IMR-90 (cell line): ENCODE results near the gene CLEC11A. TPM values are rescaled to one million over a fixed set of nuclear protein-coding genes. Genes with fewer than 3 reads are reported as not detected.
"Not testable (repeated sequence)": the region's sequence is repeated elsewhere in the genome, so short reads cannot be mapped to it uniquely, and the experiment has no call there.

ENCODE experiments used
- ATAC-seq: fragments of 200-7000 bp; cut with Tn5 transposase; 2 replicates; pipeline ENCODE4 v1.9.1; 2020; ENCODE audit warnings: low read depth, mild to moderate bottlenecking, moderate library complexity
- BruUV-seq: library from RNA; stranded (reverse); fragments of 400-500 nt; replicated peaks from 2 replicates; lab custom pipeline; 2021; lab: Mats Ljungman, UMichigan
- CTCF ChIA-PET: fragments of 300-600 bp; formaldehyde crosslinking; extraction: SDS; loops from one replicate; lab custom pipeline; 2021; ENCODE audit warnings: antibody characterized with exemption; lab: Yijun Ruan, JAX
- POLR2A ChIA-PET: fragments of 300-600 bp; sonication (Branson Sonifier 250); formaldehyde crosslinking; loops from one replicate; lab custom pipeline; 2022; ENCODE audit warnings: antibody characterized with exemption; ENCODE audit not compliant: unreplicated experiment; lab: Charles Lee
- DNase-seq: peaks from one replicate; pipeline ENCODE4 v3.0.0; 2013
- H2AFZ ChIP-seq: replicated peaks from 2 replicates; pipeline ENCODE3; 2013; ENCODE audit warnings: low read length, mild to moderate bottlenecking; ENCODE audit not compliant: poor library complexity
- H2AK5ac ChIP-seq: 2 replicates; pipeline ENCODE4 v1.6.1; 2013; ENCODE audit warnings: low read depth, low read length, inconsistent platforms
- H2AK9ac ChIP-seq: replicated peaks from 2 replicates; pipeline ENCODE3; 2013; ENCODE audit warnings: mild to moderate bottlenecking, low read depth, low read length, moderate library complexity; ENCODE audit not compliant: poor library complexity
- H2BK120ac ChIP-seq: 2 replicates; pipeline ENCODE4 v1.6.1; 2013; ENCODE audit warnings: low read depth, low read length, inconsistent platforms
- H2BK15ac ChIP-seq: 3 replicates; pipeline ENCODE4 v1.6.1; 2013; ENCODE audit warnings: low read depth, low read length, inconsistent platforms
- H2BK20ac ChIP-seq: 2 replicates; pipeline ENCODE4 v1.6.1; 2013; ENCODE audit warnings: low read depth, mild to moderate bottlenecking, inconsistent platforms, low read length, moderate library complexity
- H2BK5ac ChIP-seq: 2 replicates; pipeline ENCODE4 v1.6.1; 2013; ENCODE audit warnings: mild to moderate bottlenecking, low read depth, low read length, inconsistent platforms; ENCODE audit not compliant: poor library complexity, severe bottlenecking
- H3K14ac ChIP-seq: replicated peaks from 2 replicates; pipeline ENCODE4 v1.6.1; 2013; ENCODE audit warnings: low read depth, low read length, inconsistent platforms
- H3K18ac ChIP-seq: 2 replicates; pipeline ENCODE4 v1.6.1; 2013; ENCODE audit warnings: low read depth, low read length, control low read depth
- H3K23ac ChIP-seq: 2 replicates; pipeline ENCODE4 v1.6.1; 2013; ENCODE audit warnings: low read depth, low read length, inconsistent platforms
- H3K27ac ChIP-seq: 2 replicates; pipeline ENCODE4 v1.5.1; 2013; ENCODE audit warnings: mild to moderate bottlenecking, control low read depth, low read length; ENCODE audit not compliant: insufficient read depth
- H3K27me3 ChIP-seq: 2 replicates; pipeline ENCODE4 v1.6.1; 2013; ENCODE audit warnings: low read length; ENCODE audit not compliant: control insufficient read depth, insufficient read depth
- H3K36me3 ChIP-seq: 2 replicates; pipeline ENCODE4 v1.6.1; 2013; ENCODE audit warnings: low read length, mixed read lengths; ENCODE audit not compliant: control insufficient read depth, insufficient read depth
- H3K4ac ChIP-seq: 2 replicates; pipeline ENCODE4 v1.6.1; 2013; ENCODE audit warnings: low read depth, low read length, inconsistent platforms
- H3K4me1 ChIP-seq: 2 replicates; pipeline ENCODE4 v1.6.1; 2013; ENCODE audit warnings: low read length, mixed read lengths; ENCODE audit not compliant: control insufficient read depth, insufficient read depth
- H3K4me2 ChIP-seq: 2 replicates; pipeline ENCODE4 v1.6.1; 2013; ENCODE audit warnings: low read depth, mild to moderate bottlenecking, control low read depth, low read length, moderate library complexity
- H3K4me3 ChIP-seq: 2 replicates; pipeline ENCODE4 v1.5.1; 2013; ENCODE audit warnings: low read depth, mild to moderate bottlenecking, control low read depth, low read length, moderate library complexity; ENCODE audit not compliant: insufficient read depth
- H3K56ac ChIP-seq: 2 replicates; pipeline ENCODE4 v1.6.1; 2013; ENCODE audit warnings: low read length, inconsistent platforms; ENCODE audit not compliant: insufficient read depth; ENCODE audit errors: extremely low read depth
- H3K79me1 ChIP-seq, 2 experiments: 2 replicates each; pipeline ENCODE4 v1.6.1; 2013; ENCODE audit warnings: low read length in 2 of 2, inconsistent platforms in 1 of 2, low read depth in 1 of 2
- H3K9ac ChIP-seq: 2 replicates; pipeline ENCODE4 v1.6.1; 2013; ENCODE audit warnings: low read depth, low read length, control low read depth
- H3K9me1 ChIP-seq: 2 replicates; pipeline ENCODE4 v1.6.1; 2013; ENCODE audit warnings: low read length, inconsistent platforms; ENCODE audit not compliant: insufficient read depth
- H3K9me3 ChIP-seq: 2 replicates; pipeline ENCODE4 v1.6.1; 2013; ENCODE audit warnings: low read length; ENCODE audit not compliant: control insufficient read depth, insufficient read depth
- H4K20me1 ChIP-seq: 2 replicates; pipeline ENCODE4 v1.6.1; 2013; ENCODE audit warnings: low read length, inconsistent platforms; ENCODE audit not compliant: insufficient read depth
- H4K5ac ChIP-seq: 2 replicates; pipeline ENCODE4 v1.6.1; 2013; ENCODE audit warnings: mild to moderate bottlenecking, low read depth, low read length, control low read depth
- H4K8ac ChIP-seq, 2 experiments: 2 replicates each; pipeline ENCODE4 v1.6.1; 2013; ENCODE audit warnings: low read depth in 2 of 2, low read length in 2 of 2, control low read depth in 1 of 2, inconsistent platforms in 1 of 2
- H4K91ac ChIP-seq: 2 replicates; pipeline ENCODE4 v1.6.1; 2013; ENCODE audit warnings: low read depth, low read length, inconsistent platforms; ENCODE audit not compliant: insufficient read depth
- WGBS, 2 experiments: methylation state at CpG; one replicate each; pipeline versions ENCODE4 v1.1.5 to v1.1.7; 2013; ENCODE audit warnings: missing lambda C conversion rate in 2 of 2; ENCODE audit not compliant: insufficient read length in 1 of 2; ENCODE audit errors: extremely low coverage in 2 of 2; 5-methylcytosine and 5-hydroxymethylcytosine counted together
- dilution Hi-C: fragments of 300-500 bp; cut with HindIII; formaldehyde crosslinking; loops from one replicate; pipeline ENCODE4 v1.14.3; 2018; ENCODE audit warnings: low sequenced_read_pairs; ENCODE audit not compliant: unreplicated experiment
- in situ Hi-C: fragments of 300-500 bp; cut with MboI; formaldehyde crosslinking; loops from 3 replicates; pipeline ENCODE4 v1.14.3; 2019; ENCODE audit warnings: low sequenced_read_pairs, inconsistent platforms, mixed read lengths
- intact Hi-C: fragments of 100-400 bp; cut with micrococcal nuclease; formaldehyde crosslinking; loops from 2 replicates; pipeline ENCODE4 v1.10.0; 2022
- polyA plus RNA-seq, 3 experiments: library from polyadenylated mRNA; depleted of rRNA; stranded (reverse); fragments of >200 nt; gene quantifications; 2 replicates each; pipeline ENCODE4 v1.2.3, GENCODE V29; 2012; ENCODE audit warnings: low replicate concordance in 1 of 3
- total RNA-seq: library from RNA; depleted of rRNA; stranded (reverse); fragments of >200 nt; gene quantifications from 2 replicates; pipeline ENCODE4 v1.2.3, GENCODE V29; 2012

The CLEC11A gene
- total and polyA plus RNA-seq, 2 of the 4 experiments (the other 2 are of a cell fraction), result 17.0 to 152 TPM

GRCh38 chr19:50747141-50747540 is 24.0 kb downstream of the CLEC11A start:
- in situ Hi-C loops, CTCF ChIA-PET, H3K9ac ChIP-seq, H3K4me2 ChIP-seq, H2BK120ac ChIP-seq, dilution Hi-C loops, H4K20me1 ChIP-seq, BruUV-seq, H3K4me3 ChIP-seq, H3K56ac ChIP-seq, H3K18ac ChIP-seq, ATAC-seq, H3K4ac ChIP-seq, H2BK5ac ChIP-seq, H3K79me1 ChIP-seq, H3K27me3 ChIP-seq, intact Hi-C loops, H3K9me1 ChIP-seq, H4K91ac ChIP-seq, H4K5ac ChIP-seq, POLR2A ChIA-PET, DNase-seq, H3K9me3 ChIP-seq, H3K4me1 ChIP-seq, H2AK5ac ChIP-seq, H3K36me3 ChIP-seq, H2AFZ ChIP-seq, H3K23ac ChIP-seq, H3K27ac ChIP-seq, H2AK9ac ChIP-seq, H2BK15ac ChIP-seq, H2BK20ac ChIP-seq, H3K14ac ChIP-seq, H4K8ac ChIP-seq: not testable (repeated sequence)
- WGBS, 2 experiments, result no CpG with 5 or more reads among the region's 14 CpGs
